ENCODE measurements around the gene RAB31. TPM values are rescaled to one million over a fixed set of nuclear protein-coding genes. Genes with fewer than 3 reads are reported as not detected.

RAB31 gene, protein sequence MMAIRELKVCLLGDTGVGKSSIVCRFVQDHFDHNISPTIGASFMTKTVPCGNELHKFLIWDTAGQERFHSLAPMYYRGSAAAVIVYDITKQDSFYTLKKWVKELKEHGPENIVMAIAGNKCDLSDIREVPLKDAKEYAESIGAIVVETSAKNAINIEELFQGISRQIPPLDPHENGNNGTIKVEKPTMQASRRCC
- 76.2 and 154 TPM in 2 replicates for total RNA-seq

DNA sequence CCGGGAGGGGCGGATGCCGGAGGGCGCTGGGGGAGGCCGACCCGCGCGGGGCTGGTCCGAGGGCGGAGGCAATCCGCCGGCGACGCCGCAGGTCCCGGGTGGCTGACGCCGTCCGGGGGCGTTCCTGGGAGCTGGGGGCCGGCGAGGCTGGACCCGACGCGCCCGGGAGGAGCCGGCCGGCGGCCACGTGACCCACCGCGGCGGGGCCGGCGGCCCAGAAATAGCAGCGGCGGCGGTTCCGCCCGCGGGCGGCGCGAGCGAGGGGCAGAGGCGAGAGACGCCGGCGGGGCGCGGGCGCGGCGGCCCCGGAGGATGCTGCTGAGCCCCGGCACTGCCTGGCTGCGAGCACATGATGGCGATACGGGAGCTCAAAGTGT lies at the start of gene RAB31:
RAB31 (plus strand) TSS at position 245 of the 377 bp plus-strand sequence; CDS start at position 350, 105 bp downstream.

DNA sequence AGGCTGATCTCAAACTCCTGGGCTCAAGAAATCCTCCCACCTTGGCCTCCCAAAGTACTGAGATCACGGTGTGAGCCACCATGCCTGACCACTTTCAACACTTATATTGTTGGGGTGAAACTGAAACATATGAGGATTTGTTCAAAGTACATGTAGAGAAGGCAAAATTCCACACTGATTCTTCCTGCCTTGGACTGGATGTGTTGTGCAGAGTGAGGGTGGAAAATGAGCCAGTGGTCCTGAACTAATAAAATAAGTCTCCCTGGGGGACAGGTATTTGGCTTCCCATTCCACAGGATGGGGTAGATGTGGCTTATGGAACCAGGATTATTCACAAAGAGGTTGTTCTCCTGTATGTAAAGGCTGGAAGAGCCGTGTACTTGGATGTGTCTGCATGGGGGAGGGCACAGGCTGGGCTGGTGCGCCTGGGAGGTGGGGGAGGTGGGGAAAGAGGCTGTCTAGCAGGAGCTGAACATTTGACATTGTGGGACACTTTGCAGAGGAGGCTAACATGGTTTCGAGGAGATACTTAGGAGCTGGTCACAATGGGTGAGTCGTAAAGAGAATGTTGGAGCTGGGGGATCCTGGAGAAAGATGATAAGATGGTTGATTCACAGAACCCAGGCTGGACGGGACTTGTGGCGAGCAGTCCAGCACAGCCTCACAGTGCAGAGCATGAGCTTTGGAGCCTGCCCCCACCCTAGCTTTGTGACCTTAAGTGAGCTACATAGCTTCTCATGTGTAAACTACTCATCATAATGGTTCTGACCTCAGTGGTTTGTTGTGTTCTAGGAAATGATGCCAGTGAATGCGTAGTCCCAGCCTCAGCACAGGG lies 177.3 kb downstream of the RAB31 start, which contains the start of gene TXNDC2:
TXNDC2 (plus strand) TSS at position 804 of the 835 bp plus-strand sequence. CDS start 708 bp downstream, outside the sequence.

Other genes with a start within 250 kb of the RAB31 start
- 68.2 and 78.4 TPM in 2 replicates for gene RALBP1, start 232.8 kb upstream of the RAB31 start, total RNA-seq
- 132 and 138 TPM in 2 replicates for gene PPP4R1, start 93.7 kb upstream of the RAB31 start, total RNA-seq
- not detected in 2 replicates for gene TXNDC2, start 177.7 kb downstream of the RAB31 start, total RNA-seq
- gene VAPA, start 205.7 kb downstream of the RAB31 start, total RNA-seq, result 203 and 255 TPM in 2 replicates